HG03097 (cell line): ENCODE measurements around the gene EP300.
"Not testable (repeated sequence)": the region's sequence is repeated elsewhere in the genome, so short reads cannot be mapped to it uniquely, and the experiment has no call there.

ENCODE experiments used
- ATAC-seq: cut with Tn5 transposase; IDR thresholded peaks from one replicate; pipeline ENCODE4 v1.9.1; 2021; ENCODE audit not compliant: unreplicated experiment, low FRiP score

The EP300 gene

DNA sequence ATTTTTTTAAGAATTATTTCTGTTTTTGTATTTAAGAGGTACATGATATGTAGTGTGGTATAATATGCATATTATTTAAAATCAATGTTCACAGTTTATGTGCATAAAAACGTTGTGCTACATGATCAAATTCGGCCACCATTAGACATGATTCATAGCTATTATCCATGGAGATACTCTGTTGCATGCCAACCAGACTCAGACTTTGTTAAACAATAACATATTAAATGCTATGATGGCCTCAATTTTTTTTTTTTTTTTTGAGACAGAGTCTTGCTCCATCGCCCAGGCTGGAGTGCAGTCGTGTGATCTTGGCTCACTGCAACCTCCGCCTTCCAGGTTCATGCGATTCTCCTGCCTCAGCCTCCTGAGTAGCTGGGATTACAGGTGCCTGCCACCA lies 53.5 kb downstream of the EP300 start:
- not testable (repeated sequence) for ATAC-seq

DNA sequence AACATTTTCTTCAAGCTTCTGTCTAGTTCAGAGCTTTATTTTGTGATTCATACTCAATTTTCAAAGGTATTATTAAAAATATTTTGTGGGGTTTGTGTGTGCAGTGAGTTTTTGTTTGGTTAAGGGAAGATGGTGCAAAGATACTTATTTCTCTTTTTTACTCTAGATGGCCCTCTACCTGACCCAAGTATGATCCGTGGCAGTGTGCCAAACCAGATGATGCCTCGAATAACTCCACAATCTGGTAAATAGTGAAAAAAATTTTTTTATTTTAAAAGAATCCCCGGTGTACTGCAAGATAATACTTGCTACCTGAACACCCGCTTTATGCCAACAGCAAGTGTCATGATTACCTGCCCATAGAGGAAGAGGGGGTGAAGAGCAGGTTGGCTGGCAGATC lies 54.2 kb downstream of the EP300 start:
- no peak for ATAC-seq

GRCh38 chr22:41147722-41148121 lies 55.3 kb downstream of the EP300 start:
- ATAC-seq: no peak

DNA sequence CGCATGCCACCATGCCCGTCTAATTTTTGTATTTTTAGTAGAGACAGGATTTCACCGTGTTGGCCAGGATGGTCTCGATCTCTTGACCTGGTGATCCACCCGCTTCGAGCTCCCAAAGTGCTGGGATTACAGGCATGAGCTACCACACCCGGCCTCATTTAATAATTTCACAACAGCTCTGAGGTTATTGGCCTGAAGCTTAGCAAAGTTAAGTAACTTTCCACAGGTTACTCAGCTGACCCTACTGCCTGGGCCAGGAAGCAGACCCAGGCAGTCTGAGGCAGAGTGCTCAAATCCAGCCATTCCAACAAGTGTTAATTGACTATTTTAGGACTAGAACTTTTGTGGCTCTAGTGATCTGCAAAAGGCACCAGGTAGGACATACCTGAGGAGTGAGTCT lies 60.5 kb downstream of the EP300 start:
- ATAC-seq: no peak

DNA sequence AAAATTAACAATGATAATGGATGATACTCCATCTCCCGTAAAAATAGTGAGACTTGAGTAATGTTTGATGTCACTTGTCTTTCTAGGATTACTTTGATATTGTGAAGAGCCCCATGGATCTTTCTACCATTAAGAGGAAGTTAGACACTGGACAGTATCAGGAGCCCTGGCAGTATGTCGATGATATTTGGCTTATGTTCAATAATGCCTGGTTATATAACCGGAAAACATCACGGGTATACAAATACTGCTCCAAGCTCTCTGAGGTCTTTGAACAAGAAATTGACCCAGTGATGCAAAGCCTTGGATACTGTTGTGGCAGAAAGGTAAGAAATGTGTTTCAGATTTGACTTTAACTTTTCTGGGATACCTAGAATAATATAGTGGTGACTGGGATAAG lies 64.7 kb downstream of the EP300 start:
- no peak for ATAC-seq

- ATAC-seq: no peak
Observed at GRCh38 chr22:41169157-41169556, 76.8 kb downstream of the EP300 start.

- no peak for ATAC-seq
Observed at GRCh38 chr22:41171996-41172395, 79.6 kb downstream of the EP300 start.

DNA sequence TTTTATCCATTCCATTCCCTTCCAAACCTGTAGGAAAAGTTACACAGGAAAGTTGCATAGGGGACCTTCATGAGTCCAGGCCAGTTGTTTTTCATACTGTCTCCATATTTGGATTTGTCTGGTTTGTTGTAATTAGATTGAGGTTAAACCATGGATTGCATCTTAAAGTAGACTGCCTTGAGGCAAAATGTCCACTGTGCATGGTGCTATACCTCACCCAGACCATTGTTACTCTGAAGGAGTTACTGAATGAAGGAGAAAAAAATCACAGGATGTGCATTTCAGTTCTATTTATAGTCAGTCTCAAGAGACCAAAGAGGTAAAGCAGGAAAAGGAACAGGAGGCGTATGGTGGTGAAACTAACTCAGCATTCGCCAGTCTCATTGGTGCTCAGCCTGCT lies 83.2 kb downstream of the EP300 start:
- no peak for ATAC-seq

- ATAC-seq: no peak
Observed at GRCh38 chr22:41177040-41177621, 84.7 kb downstream of the EP300 start.

GRCh38 chr22:41177622-41178424 lies 85.4 kb downstream of the EP300 start:
- no peak for ATAC-seq

- no peak for ATAC-seq
Observed at GRCh38 chr22:41178425-41178975, 86.1 kb downstream of the EP300 start.

DNA sequence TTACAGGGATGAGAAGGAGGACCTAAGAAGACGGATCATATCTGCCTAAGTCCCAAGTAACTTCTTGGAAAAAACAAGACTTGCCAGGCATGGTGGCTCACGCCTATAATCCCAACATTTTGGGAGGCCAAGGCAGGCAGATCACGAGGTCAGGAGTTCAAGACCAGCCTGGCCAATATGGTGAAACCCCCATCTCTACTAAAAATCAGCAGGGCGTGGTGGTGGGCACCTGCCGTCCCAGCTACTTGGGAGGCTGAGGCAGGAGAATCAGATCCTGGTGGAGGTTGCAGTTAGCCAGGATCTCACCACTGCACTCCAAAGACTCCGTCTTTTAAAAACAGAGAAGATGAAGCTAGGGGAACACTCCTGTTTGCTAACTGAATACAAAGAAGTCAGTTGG lies 88.0 kb downstream of the EP300 start:
- ATAC-seq: not testable (repeated sequence)

DNA sequence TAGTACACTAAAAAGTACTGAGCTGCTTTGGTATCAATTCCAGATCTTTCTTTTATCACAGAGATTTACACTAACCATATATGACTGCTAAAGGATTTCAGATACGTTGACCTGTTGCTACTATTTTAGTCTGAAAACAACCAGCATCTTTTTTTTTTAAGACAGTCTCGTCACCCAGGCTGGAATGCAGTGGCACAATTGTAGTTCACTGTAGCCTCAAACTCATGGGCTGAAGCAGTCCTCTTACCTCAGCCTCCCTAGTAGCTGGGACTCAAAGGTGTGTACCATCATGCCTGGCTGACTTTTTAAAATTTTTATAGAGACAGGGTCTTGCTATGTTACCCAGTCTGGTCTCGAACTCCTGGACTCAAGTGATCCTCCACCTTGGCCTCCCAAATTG lies 88.5 kb downstream of the EP300 start:
- ATAC-seq: no peak

GRCh38 chr22:41181349-41182241 lies 89.2 kb downstream of the EP300 start:
- no peak for ATAC-seq

- no peak for ATAC-seq
Observed at GRCh38 chr22:41184679-41185078, 92.3 kb downstream of the EP300 start.

GRCh38 chr22:41191467-41191866 lies 99.1 kb downstream of the EP300 start:
- ATAC-seq: no peak

DNA sequence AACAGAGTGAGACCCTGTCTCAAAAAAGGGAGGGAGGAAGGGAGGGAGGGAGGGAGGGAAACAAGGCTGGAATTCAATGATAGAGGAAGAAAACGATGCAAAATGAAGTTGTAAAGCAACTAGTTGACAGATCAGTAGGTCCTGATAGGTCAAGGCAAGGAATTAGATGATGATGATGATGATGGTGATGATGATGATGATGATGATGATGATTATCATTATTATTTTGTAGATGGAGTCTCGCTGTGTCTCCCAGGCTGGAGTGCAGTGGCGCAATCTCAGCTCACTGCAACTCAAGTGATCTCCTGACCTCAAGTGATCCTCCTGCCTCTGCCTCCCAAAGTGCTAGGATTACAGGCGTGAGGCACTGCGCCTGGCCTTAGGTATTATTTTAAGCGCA lies 101.4 kb downstream of the EP300 start:
- ATAC-seq: no peak

- peak; percentile 60 for ATAC-seq
Observed at GRCh38 chr22:41197038-41197972, 104.9 kb downstream of the EP300 start.

GRCh38 chr22:41198027-41198580 lies 105.7 kb downstream of the EP300 start:
- no peak for ATAC-seq

DNA sequence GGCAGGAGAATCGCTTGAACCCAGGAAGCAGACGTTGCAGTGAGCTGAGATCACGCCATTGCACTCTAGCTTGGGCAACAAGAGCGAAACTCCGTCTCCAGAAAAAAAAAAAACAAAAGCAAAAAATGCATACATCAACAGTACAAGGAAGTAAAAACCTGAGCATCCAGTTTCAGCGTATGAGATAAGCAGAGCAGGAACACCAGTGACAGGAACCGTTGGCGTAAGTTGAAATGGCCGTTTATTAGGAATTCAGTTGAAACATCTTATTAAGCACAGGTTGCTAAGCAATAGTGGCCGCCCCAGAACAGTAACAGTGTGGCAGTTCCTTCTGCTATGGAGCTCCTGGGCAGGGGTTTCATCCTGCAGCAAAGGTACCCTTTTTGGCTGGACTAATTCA lies 108.7 kb downstream of the EP300 start:
- ATAC-seq: no peak
